Measurements from ENCODE around the gene COL26A1.
"Not testable (repeated sequence)": the region's sequence is repeated elsewhere in the genome, so short reads cannot be mapped to it uniquely, and the experiment has no call there.

COL26A1 gene

DNA sequence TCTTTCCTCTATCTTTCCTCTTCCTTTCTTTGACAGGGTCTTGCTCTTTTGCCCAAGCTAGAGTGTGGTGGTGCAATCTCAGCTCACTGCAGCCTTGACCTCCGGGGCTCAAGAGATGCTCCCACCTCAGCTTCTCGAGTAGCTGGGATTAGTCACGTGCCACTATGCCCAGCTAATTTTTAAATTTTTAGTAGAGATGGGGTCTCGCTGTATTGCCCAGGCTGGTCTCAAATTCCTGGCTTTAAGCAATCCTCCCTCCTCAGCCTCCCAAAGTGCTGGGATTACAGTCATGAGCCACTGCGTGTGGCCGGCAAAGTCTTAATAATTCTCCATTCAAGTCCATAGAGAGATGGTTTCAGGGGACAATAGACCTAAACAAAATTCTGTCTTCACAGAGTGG is 40.2 kb downstream of the COL26A1 start:
- DNase-seq: no peak

- DNase-seq: no peak
Observed at GRCh38 chr7:101405474-101406067, 42.9 kb downstream of the COL26A1 start.

- DNase-seq: peak; percentile 24 to 29
Observed at GRCh38 chr7:101410743-101411507, 48.2 kb downstream of the COL26A1 start.

DNA sequence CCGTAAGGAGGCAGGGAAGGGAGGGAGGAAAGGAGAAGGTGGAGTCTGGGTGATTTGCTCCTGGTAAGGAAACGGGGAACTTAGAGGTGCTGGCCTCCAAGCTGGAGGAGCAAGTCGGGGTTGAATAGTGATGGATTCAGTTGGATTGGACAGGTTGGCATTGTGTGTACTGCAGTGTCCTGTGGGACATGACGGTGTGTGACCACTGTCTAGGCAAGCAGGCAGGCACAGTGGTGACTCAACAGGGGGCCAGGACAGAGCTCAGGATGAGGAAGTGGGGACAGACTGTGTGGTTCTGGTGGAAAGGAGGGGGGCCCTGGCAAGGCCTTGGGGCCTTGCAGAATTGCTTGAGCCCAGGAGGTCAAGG is 48.8 kb downstream of the COL26A1 start:
- DNase-seq: peak; percentile 5 to 10

GRCh38 chr7:101412976-101413375 is 50.3 kb downstream of the COL26A1 start:
- DNase-seq: no peak

GRCh38 chr7:101418694-101419093 is 56.0 kb downstream of the COL26A1 start:
- no peak for DNase-seq

DNA sequence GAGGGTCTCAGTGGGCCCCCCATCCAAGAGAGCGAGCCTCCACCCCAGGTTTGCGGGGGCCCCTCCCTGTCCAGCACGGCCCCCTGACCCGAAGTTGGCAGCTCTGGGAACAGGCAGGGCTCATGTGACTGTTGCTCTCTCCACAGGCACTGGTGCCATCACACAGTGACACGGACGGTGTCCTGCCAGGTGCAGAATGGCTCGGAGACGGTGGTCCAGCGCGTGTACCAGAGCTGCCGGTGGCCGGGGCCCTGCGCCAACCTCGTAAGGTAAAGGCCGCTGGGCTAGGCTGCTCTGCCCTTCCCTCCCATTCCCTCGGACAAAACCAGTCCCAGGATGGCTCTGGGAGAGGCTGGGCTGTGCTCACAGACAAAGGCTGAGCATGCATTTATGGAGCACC is 57.2 kb downstream of the COL26A1 start:
- DNase-seq: no peak

DNA sequence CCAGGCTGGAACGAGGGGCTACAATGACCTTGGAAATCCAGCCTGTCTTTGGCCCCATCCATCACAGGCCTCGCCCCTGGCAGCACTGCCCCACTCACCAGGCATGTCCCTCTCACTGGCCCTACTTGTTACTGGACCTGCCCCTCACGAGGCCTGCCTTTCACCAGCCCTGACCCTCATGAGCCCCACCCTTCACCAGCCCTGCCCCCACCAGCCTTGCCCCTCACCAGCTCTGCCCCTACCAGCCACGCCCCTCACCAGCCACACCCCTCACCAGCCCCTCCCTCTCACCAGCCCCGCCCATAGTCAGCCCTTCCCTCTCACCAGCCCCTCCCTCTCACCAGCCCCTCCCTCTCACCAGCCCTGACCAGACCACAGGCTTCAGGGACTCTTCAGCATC is 57.8 kb downstream of the COL26A1 start:
- DNase-seq: no peak

DNA sequence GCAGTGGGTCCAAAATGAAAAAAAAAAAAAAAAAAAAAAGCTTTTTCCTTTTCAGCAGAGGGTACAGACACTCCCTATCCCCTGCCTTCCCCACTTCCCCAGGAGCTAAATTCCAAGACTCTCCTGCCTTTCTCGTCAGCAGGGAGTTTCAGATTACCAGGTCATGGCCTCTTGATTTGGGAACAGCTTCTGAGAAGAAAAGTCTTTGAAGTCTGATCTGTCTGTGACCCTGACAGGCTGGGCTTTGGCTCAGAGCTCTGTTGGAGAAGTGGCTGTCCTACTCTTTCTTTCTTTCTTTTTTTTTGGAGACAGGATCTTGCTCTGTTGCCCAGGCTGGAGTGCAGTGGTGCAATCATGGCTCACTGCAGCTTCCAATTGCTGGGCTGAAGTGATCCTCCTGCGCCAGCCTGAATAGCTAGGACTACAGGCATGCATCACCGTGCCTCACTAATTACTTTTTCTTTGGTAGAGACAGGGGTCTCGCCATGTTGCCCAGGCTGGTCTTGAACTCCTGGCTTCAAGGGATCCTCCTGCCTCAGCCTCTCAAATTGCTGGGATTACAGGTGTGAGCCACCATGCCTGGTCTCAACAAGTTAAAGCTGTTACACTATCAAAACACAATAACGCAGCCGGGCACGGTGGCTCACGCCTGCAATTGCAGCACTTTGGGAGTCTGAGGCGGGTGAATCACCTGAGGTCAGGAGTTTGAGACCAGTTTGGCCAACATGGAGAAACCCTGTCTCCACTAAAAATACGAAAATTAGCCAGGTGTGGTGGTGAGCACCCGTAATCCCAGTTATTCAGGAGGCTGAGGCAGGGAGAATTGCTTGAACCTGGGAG is 59.9 kb downstream of the COL26A1 start:
- DNase-seq: no peak

DNA sequence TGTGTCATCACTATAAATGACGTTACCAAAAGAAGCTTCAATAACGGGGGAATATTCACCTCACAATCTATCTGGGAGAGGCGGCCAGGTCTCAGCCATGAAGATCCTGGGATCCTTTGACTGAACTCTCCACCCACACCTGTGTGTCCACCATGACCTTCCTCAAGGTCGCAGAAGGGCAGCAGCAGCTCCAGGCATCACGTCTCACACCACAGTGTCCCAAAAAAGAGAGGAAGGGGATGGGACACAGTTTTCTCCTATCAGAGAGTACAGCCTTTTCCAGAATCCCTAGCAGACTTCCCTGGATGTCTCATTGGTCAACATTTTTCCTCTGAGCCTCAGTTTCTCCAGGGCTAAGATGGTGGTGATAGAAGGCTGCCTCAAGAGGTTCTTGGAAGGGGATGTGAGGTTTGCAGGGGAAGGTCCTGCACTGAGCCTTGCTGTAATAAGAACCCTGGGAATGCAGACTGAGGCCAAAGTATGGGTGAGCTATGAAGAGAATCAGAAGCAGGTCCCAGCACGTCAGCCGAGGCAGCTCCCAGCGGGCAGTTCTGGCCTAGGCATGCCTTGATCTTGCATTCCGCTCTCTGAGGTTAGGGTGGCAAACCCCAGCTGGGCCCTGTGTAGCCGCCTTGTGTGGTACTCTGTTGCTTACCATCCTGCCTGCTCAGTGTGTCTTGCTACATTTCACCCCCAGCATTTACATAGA is 63.8 kb downstream of the COL26A1 start:
- DNase-seq: no peak

GRCh38 chr7:101428093-101428866 is 65.6 kb downstream of the COL26A1 start:
- no peak for DNase-seq

- DNase-seq: no peak
Observed at GRCh38 chr7:101432316-101432715, 69.6 kb downstream of the COL26A1 start.

DNA sequence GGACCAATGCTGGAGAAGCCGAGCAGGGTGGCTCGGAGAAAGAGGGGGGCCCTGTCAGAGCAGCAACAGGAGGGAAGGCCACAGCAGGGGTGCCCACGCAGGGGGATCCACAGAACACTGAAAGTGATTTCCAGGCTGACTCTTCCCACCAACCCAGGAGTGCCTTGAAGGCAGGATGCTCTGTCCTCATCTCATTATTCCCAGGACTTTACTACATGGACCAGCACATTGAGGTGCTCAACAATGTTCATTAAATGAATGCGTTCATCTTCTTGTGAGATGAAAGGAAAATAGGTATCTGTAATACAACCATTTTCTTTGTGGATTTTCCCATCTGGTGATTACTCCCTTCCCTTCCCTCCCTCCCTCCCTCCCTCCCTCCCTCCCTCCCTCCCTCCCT is 71.0 kb downstream of the COL26A1 start:
- no peak for DNase-seq

GRCh38 chr7:101434155-101434554 is 71.5 kb downstream of the COL26A1 start:
- not testable (repeated sequence) for DNase-seq

DNA sequence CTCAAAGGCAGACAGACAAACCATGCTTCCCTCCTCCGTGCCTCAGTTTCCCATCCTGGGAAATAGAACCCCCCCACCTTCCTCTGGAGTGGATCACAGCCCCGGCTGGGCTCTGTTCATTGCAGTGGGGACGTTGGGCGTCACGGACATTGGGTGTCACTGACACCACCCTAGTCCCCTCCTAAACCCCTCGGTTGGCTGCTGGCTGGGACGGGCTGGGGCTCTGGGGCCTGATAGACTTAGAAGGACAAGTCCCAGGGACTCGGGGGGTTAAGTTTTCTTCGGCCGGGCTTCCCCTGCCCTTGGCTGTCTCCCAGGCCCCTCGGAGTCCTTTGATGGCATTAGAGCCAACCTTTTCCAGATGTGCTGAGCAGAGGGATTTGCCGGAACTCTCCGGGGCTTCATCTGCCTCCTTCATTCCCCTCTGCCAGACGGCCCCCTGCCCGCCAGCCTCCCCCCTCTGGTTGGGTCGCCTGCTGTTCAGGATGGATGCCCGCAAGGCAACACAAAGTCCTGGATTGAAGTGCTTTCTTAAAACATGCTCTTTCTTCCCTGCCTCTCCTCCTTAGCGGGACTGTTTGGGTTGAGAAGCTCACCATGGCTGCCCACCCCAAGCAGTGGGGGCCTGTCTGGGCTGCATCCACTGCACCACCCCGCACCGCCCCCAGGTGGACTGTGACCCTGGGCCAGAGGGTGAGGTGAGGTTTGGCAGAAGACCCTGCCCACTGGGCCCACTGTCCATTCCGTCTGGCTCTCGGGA is 73.0 kb downstream of the COL26A1 start:
- no peak for DNase-seq

DNA sequence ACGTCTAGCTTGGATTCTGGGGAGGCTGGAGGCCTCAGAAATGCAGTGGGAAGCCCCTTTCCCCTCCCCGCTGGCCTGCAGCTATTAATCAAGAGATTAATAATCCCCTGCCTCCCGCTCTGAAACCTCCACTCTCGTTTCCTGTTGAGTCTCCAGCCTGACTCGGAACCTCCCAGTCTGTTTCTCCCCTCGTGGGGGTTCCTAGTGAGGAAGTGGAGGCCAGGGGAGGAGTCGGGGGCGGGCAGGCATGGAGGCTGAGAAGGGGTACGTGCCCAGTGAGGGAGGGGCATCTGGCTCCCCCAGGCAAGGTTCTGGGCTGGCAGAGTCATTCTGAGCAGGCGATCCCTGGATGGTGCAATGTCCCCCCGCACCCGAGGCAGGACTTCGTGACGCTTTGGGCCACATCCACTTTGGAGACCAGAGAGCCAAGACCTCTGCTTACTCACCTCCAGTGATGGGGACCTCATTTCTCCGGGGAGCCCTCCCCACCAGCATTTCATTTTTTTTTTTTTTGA is 73.6 kb downstream of the COL26A1 start:
- no peak for DNase-seq

GRCh38 chr7:101436857-101437576 is 74.3 kb downstream of the COL26A1 start:
- no peak for DNase-seq

- DNase-seq: no peak
Observed at GRCh38 chr7:101441890-101442289, 79.2 kb downstream of the COL26A1 start.

DNA sequence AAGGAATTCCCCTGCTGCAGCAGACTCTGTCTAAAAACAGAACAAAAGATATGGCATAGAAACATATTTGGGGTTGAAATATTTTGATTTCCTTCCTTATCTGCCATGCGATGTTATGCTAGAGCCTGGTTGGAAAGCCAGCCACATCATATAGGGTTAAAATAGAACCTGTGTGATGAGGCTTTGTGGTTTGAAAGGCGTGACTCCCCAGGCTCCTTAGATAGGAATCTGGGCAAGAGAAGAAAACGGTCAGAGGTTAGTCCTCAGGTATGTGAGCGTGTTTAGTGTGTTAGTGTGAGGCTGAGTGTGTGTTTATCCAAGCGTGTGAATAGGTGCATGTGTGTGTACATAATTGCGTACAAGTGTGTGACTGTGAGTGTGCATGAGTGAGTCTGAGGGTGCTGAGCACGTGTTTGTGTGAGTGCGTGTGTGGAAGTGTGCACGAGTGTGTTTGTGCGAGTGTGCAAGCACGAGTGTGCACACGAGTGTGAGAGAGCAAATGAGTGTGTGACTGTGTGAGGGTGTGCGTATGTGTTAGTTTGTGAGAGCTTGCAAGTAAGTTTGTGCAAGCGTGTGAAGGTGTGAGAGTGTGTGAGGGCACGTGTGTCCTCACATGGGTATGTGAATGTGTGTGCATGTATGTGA is 79.9 kb downstream of the COL26A1 start:
- DNase-seq: no peak

GRCh38 chr7:101450064-101450463 is 87.4 kb downstream of the COL26A1 start:
- no peak for DNase-seq
